Measurements from ENCODE around the gene TEX14.

TEX14 gene

DNA sequence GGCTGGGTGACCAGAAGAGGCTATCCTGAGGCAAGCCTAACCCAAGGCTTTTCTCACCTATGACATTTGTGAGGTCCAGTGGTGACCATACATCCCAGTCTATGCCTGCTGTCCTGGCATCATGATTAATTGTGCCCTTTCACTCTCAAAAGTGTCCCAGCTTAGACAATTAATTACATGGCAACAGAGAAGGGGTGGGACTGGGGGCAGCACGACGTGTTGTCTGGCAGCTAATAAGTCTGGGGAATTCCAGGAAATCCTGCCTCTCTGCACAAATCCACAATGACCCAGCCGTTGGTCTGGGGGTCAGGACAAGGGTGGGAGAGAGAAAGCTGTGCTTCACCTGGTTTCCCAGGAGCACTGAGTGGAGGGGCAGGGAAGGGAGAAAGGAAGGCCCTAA is 163.4 kb downstream of the TEX14 start:
- Mint-ChIP-seq H3K4me1 (ENCODE audit: low read depth) (no peaks in the 10 kb centered on the region), H3K27ac (no peak overlapping the region), H3K27me3 (no peaks in the 10 kb centered on the region), H3K36me3 (no peaks in the 10 kb centered on the region), H3K9me3 (ENCODE audit: low read depth) (no peaks in the 10 kb centered on the region), H3K4me3 (no peak overlapping the region)

DNA sequence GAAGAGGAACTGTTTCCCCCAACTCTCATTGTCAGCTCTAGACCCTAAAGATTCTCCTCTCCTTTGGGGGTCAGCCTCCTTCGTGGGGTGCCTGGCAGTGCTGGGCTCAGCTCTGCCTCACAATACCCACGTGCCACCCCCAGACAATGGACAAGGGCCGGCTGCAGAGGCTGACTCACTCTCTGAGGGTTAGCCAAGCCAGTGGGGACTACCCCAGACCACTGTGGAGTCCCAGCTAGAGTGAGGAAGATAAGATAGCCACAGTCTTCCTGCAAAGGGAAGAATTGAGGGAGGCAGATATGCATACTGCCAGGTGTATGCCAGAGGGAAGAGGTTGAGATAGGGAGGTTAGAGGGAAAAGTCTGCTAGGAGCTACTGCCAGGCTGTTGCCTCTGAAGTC is 163.9 kb downstream of the TEX14 start:
- Mint-ChIP-seq H3K9me3 (ENCODE audit: low read depth) (no peaks in the 10 kb centered on the region), H3K36me3 (no peaks in the 10 kb centered on the region), H3K4me3 (no peak overlapping the region), H3K27me3 (no peaks in the 10 kb centered on the region), H3K4me1 (ENCODE audit: low read depth) (no peaks in the 10 kb centered on the region), H3K27ac (no peak overlapping the region)

DNA sequence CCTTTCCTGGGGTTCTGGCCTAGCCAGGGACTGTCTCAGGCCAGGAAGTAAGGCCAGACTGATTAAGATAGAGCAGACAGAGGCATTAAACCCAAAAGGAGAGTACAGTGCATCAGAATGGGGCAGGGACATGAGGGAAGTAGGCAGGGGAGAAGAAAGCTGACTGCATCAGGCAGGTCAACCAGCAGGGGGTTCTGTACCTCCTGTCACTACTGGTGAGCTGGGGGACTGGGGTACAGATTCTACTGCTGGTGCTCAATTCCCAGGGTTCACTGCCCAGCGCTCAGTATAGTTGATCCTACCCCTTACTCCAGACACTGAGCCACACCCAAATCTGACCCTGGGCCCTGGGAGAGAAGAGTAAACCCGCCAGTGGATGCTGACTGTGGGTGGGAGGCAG is 164.5 kb downstream of the TEX14 start:
- H3K36me3 Mint-ChIP-seq = no peaks in the 10 kb centered on the region
- no peaks in the 10 kb centered on the region for H3K9me3 Mint-ChIP-seq (ENCODE audit: low read depth)
- no peaks in the 10 kb centered on the region for H3K4me1 Mint-ChIP-seq (ENCODE audit: low read depth)
- H3K27ac Mint-ChIP-seq = no peak overlapping the region
- H3K4me3 Mint-ChIP-seq = no peak overlapping the region
- no peaks in the 10 kb centered on the region for H3K27me3 Mint-ChIP-seq

DNA sequence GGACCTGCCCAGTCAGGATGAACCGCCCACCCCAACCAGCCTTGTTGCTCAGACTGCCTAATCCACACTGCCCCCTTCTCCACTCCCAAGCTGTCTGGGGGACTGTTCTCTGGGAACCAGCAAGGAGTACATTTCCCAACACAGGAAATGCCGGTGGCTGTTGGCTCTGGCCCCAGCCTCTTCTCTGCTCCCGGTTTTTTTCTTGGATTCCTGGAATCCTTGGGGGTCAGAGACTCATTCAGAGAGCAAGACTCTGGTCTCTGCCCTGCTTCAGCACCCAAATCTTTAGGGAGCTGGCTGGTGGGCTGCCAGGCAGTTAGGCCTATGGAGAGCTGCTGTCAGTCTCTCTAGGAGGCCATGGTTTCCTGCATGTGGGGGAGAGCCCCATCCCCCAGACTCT is 166.6 kb downstream of the TEX14 start:
- H3K4me3 Mint-ChIP-seq = no peak overlapping the region
- H3K27me3 Mint-ChIP-seq = no peaks in the 10 kb centered on the region
- H3K4me1 Mint-ChIP-seq (ENCODE audit: low read depth) = no peaks in the 10 kb centered on the region

DNA sequence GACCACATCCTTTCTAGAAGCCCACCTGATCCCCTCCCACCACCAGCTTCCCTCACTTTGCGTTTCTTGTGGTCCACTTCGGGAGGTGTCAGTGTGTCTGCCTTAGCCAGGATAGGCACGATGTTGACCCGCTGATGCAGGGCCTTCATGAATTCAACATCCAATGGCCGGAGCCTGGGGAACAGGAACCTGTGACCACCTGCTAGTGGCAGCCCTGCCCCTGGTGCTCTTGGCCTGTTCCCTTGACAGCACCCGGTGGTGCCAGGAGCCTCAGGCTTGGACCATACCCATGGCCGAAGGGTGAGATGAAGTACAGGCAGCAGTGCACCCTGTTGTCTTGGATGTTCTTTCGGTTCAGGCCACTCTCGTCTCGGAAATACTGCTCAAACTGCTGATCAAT is 170.2 kb downstream of the TEX14 start:
- Mint-ChIP-seq H3K27ac (no peak overlapping the region), H3K4me3 (no peak overlapping the region), H3K4me1 (ENCODE audit: low read depth) (peaks cover 11% of the 10 kb centered on the region), H3K27me3 (no peaks in the 10 kb centered on the region), H3K9me3 (ENCODE audit: low read depth) (no peaks in the 10 kb centered on the region), H3K36me3 (no peaks in the 10 kb centered on the region)

More for the DNA sequence above, 166.6 kb downstream of the TEX14 start:
- Mint-ChIP-seq H3K27ac (no peak overlapping the region), H3K36me3 (no peaks in the 10 kb centered on the region), H3K9me3 (ENCODE audit: low read depth) (no peaks in the 10 kb centered on the region)

DNA sequence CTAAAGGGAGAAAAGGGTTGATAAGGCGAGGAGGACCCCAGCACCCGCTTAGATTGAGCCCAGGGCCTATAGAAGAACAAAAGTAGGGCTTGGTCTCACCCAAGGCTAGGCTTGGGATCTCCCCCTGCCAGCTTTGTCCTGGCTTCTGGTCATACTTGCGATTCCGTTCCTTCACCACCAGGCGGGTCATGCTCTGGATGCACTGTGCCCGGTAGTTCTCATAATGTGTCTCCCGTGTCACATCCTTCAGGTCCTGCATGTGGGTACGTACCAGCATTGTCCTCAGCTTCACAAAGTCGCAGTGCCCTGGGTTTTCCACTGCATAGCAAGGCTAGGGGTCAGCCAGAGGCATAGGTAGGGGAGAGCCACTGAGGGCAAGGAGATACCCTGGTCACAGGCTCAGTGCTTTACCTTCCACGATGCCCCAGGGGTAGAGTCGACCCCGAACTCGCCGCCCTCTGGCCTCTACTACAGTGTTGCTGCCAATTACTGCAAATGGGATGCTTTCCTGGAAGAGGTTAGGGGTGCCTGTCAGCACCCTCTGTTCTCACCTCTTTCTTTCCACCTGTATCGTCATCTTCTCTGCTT is 170.9 kb downstream of the TEX14 start:
- H3K27me3 Mint-ChIP-seq = no peaks in the 10 kb centered on the region
- H3K9me3 Mint-ChIP-seq (ENCODE audit: low read depth) = no peaks in the 10 kb centered on the region
- H3K4me3 Mint-ChIP-seq = no peak overlapping the region
- peaks cover 18% of the 10 kb centered on the region for H3K4me1 Mint-ChIP-seq (ENCODE audit: low read depth)
- no peak overlapping the region for H3K27ac Mint-ChIP-seq
- H3K36me3 Mint-ChIP-seq = no peaks in the 10 kb centered on the region

DNA sequence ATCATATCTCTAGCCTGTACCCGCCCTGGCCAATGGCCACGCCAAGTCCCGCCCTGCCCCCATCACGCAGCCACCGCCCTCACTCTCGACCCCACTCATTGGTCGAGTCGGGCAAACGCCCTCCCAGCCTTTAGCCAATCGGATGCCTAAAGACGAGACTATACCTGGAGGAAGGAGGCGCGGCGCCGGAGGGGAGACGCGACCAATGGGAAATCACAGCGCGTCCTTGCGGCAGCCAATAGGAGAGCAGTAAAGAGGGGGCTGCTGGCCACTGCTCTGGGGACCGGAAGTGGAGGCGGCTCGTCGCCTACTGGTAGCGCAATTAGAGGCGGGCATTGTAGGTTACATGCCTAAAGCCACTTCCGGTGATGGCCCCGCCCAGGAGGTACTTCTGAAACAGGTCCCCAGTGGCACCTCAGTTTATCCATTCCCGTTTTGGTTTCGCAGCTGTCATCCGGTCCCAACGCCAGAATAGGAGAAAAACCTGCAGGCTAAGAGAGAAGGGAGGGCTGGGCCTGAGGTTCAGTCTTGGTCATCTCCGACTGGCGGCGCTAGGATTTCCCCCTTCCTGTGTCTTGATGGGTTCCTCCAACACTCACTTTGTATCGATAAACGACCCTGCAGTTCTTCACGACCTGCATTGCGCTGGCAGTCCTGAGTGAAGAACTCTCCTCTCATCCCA is 173.8 kb downstream of the TEX14 start:
- Mint-ChIP-seq H3K9me3 (ENCODE audit: low read depth) (no peaks in the 10 kb centered on the region), H3K4me3 (peak overlapping the region; percentile 94), H3K27me3 (no peaks in the 10 kb centered on the region), H3K27ac (peak overlapping the region; percentile 83), H3K36me3 (no peaks in the 10 kb centered on the region), H3K4me1 (ENCODE audit: low read depth) (peaks cover 33% of the 10 kb centered on the region)

DNA sequence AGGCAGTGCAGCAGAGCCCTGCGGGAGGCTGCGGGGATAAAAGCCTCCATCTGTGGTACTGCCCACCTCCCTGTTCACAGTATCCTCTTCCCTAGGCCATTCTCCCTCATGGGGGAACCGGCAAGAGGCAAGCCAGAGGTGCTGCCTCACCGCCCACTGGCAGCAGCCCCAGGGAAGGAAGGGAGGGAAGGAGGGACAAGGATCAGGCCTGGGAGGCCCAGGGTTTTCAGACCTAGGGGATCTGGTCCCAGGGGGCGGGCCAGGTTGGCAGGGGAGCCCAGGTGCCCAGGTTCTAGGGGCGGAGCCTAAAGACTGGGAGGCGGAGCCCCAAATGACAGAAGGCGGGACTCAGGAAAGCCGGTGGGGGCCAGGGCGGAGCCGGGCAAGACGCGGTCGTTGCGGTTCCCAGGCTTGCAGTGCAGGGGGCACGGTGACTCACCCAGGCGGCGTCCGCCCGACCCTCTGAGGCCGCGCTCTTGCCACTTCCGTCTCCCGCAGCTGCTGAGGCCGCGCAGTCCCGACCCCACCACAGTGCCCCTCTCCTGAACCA is 174.4 kb downstream of the TEX14 start:
- Mint-ChIP-seq H3K9me3 (ENCODE audit: low read depth) (no peaks in the 10 kb centered on the region), H3K4me3 (peak overlapping the region; percentile 94), H3K27me3 (no peaks in the 10 kb centered on the region), H3K4me1 (ENCODE audit: low read depth) (peaks cover 37% of the 10 kb centered on the region), H3K27ac (peak overlapping the region; percentile 83), H3K36me3 (no peaks in the 10 kb centered on the region)

DNA sequence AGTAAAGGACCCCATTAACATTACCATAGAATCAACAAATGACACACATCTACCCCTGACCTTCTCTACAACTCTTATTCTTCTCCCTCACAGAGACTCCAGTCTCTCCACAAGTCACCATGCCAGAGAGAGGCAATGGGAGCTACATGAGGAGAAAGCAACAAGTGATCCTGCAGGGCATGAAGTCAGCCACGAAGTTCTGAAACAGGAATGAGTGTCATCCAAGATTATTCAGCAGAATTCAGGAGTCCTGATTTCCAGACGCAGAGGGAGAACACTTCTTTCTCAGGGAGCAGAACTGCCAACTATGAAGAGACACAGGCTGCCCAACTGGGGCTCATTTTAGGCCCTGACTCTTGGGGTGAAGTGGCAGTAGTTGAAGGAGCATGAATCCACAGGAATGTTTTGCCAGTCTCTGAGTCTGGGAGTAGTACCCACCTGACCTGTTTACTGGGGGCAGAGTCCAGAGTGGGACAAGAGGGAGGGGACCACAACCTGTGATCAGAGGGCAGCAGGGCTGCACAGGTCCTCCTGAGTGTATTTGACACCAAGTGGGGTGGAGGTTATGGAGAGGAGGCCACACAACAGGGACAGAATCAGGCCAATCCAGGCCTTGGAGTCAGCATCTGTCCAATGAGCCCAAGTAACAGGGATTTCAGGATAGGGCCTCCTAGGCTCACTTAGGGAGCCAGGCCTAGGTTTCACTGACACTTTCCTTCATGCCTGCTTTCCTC is 175.0 kb downstream of the TEX14 start:
- Mint-ChIP-seq H3K9me3 (ENCODE audit: low read depth) (no peaks in the 10 kb centered on the region), H3K4me1 (ENCODE audit: low read depth) (peaks cover 37% of the 10 kb centered on the region), H3K27me3 (no peaks in the 10 kb centered on the region), H3K27ac (peak overlapping the region; percentile 83), H3K4me3 (peak overlapping the region; percentile 94), H3K36me3 (no peaks in the 10 kb centered on the region)

DNA sequence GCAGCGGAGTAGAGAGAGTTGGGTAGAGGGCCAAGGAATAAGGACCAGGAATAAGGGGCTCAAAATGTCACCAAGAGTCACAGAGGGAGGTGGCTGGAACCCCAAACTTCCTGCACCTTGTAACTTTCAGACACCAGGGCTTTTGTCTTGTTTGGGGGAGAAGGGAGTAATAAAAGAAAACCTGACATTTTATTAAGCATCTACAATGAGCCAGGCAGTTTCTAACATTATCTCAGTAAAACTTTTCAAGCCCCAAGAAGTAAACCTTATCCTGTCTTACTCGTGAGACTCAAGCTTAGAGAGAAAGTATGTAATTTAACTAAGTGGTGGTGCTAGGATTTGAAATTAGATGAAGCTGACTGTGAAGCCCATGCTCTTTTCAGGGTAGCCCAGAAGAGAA is 176.6 kb downstream of the TEX14 start:
- H3K4me1 Mint-ChIP-seq (ENCODE audit: low read depth) = peaks cover 42% of the 10 kb centered on the region
- H3K9me3 Mint-ChIP-seq (ENCODE audit: low read depth) = no peaks in the 10 kb centered on the region
- no peaks in the 10 kb centered on the region for H3K27me3 Mint-ChIP-seq
- peak overlapping the region; percentile 83 for H3K4me3 Mint-ChIP-seq
- peaks cover 5% of the 10 kb centered on the region for H3K36me3 Mint-ChIP-seq
- H3K27ac Mint-ChIP-seq = peak overlapping the region; percentile 28

DNA sequence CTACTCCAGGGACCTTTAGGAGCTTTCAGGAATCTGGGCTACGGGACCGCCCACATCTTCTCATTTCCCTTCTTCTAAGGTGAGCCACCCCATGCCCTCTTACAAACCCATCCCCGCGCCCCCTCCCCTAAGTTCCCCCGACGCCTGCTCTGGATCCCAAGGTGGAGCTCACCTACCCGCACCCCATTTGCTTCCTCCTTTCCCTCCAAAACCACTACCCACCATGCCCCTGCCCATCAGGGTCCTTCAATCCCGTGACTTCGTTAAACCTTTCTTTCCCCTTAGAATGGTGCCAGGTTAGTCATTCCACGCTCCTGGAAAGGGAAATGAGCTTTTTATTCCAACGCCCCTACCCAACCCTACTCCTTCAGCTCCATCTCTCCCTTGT is 177.1 kb downstream of the TEX14 start:
- no peaks in the 10 kb centered on the region for H3K9me3 Mint-ChIP-seq (ENCODE audit: low read depth)
- H3K27me3 Mint-ChIP-seq = no peaks in the 10 kb centered on the region
- peak overlapping the region; percentile 83 for H3K4me3 Mint-ChIP-seq
- peaks cover 42% of the 10 kb centered on the region for H3K4me1 Mint-ChIP-seq (ENCODE audit: low read depth)
- H3K36me3 Mint-ChIP-seq = peaks cover 5% of the 10 kb centered on the region
- H3K27ac Mint-ChIP-seq = peak overlapping the region; percentile 84

DNA sequence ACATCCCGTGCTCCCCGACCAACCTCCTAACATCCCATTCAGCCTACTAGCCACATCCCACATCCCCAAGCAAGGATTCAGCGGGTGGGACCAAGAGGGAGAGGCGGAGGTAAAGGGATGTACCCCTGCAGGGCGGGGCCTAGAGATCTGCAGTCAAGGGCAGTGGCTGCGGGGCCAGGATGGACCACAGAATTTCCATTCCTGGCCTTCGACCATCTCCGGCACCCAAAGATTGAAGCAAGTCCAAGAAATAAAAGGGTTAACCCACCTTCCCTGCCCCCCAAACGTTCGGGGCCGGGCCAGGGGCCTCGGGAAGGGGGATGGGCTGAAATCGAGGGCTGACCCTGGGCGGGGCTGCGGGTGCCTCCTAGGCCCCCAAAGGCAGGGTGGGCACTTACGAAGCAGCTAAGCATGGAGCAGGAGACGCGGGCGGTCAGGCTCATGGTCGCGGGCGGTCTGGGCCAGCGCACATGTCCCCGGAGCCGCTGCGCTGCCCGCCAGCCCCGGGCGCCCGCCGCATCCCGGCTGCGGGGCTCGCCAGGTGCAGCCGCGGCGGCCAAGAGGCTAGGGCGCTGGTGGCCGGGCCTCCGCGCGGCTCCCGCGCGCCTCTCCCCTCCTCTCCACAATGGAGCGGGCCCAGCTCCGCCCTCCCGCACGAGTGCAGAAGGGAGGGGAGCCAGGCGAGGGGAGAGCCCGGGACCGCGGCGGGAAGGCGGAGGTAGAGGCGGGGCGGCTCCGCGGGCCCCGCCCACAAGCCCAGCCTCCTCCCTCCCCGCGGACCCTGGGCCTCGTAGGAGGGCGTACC is 177.7 kb downstream of the TEX14 start, which contains the start of gene MTMR4:
Gene MTMR4 (minus strand): TSS at position 674 of the 805 bp plus-strand sequence. CDS start 231 bp downstream, at position 443.
- peak within 1 kb of the TSS; percentile 84 for H3K27ac Mint-ChIP-seq
- H3K36me3 Mint-ChIP-seq = peaks cover 5% of the 10 kb centered on the region
- peaks cover 42% of the 10 kb centered on the region for H3K4me1 Mint-ChIP-seq (ENCODE audit: low read depth)
- H3K27me3 Mint-ChIP-seq = no peaks in the 10 kb centered on the region
- no peaks in the 10 kb centered on the region for H3K9me3 Mint-ChIP-seq (ENCODE audit: low read depth)
- peak within 1 kb of the TSS; percentile 93 for H3K4me3 Mint-ChIP-seq

DNA sequence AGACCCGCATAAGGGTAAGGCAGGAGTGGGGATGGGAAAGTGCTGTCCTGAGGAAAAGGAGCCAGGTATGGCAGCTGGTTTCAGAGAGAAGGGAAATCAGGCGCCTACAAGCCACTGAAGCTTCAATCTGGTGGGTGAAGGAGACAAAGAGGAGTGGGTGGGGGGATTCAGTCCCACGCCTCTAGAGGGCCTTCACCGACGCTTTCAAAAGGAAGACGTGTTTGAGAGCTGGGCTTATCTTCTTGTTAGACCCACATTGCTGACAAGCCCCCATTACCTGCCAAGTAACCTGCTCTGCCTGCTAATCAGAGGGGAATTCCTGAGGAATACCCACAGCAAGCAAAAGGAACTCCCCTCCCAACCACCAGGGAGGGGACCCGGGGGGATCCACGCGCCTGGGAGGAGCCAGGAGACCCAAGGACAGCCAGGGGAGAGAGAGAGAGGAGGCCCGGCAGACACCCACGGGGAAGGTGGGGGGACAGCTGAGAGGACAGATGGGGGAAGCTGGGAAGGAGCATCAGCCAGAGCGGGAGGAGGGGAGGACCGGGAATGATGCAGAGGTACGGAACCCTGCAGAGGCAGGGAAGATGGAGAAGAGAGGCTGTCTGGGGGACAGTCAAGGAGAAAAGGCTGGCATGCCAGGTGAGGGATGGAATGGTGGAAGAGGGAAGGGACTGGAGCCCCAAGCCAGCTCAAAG is 178.4 kb downstream of the TEX14 start:
- peaks cover 5% of the 10 kb centered on the region for H3K36me3 Mint-ChIP-seq
- peak overlapping the region; percentile 81 for H3K27ac Mint-ChIP-seq
- H3K27me3 Mint-ChIP-seq = no peaks in the 10 kb centered on the region
- peak overlapping the region; percentile 93 for H3K4me3 Mint-ChIP-seq
- H3K9me3 Mint-ChIP-seq (ENCODE audit: low read depth) = no peaks in the 10 kb centered on the region
- H3K4me1 Mint-ChIP-seq (ENCODE audit: low read depth) = peaks cover 38% of the 10 kb centered on the region

DNA sequence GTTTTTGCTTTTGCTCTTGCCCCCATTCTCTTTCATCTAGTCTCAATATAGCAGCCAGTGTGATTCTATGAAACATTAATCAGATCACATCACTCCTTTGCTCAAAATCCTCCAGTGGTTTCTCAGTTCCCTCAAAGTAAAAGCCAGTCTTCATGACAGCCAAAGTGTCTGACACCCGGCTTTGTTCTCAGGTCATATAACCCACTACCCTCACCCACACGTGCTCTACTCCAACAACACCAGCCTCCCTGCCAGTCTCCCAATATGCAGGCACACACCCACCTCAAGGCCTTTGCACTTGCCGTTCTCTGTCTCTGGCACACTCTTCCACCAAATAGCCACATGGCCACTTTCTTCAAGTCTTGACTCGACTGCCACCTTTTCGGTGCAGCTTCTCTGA is 181.8 kb downstream of the TEX14 start:
- H3K27me3 Mint-ChIP-seq = no peaks in the 10 kb centered on the region
- H3K36me3 Mint-ChIP-seq = peaks cover 8% of the 10 kb centered on the region
- H3K27ac Mint-ChIP-seq = no peak overlapping the region

More for the DNA sequence above, 181.8 kb downstream of the TEX14 start:
- H3K9me3 Mint-ChIP-seq (ENCODE audit: low read depth) = no peaks in the 10 kb centered on the region
- no peak overlapping the region for H3K4me3 Mint-ChIP-seq
- H3K4me1 Mint-ChIP-seq (ENCODE audit: low read depth) = peaks cover 19% of the 10 kb centered on the region

Measured in activated naive CD8-positive, alpha-beta T cell (primary cell).